Renal cortical epithelial cell (primary cell): ENCODE data around the gene MAOA. TPM values are rescaled to one million over a fixed set of nuclear protein-coding genes. Genes with fewer than 3 reads are reported as not detected.

ENCODE experiments used
- DNase-seq: peaks from one replicate; pipeline ENCODE4 v3.0.0-alpha.2; 2011; ENCODE audit warnings: low read depth
- total RNA-seq: library from RNA; depleted of rRNA; stranded (reverse); fragments of >200 nt; gene quantifications from 2 replicates; pipeline ENCODE4 v1.2.3, GENCODE V29; 2014

The MAOA gene
- total RNA-seq: 9.9 and 137 TPM in 2 replicates

DNA sequence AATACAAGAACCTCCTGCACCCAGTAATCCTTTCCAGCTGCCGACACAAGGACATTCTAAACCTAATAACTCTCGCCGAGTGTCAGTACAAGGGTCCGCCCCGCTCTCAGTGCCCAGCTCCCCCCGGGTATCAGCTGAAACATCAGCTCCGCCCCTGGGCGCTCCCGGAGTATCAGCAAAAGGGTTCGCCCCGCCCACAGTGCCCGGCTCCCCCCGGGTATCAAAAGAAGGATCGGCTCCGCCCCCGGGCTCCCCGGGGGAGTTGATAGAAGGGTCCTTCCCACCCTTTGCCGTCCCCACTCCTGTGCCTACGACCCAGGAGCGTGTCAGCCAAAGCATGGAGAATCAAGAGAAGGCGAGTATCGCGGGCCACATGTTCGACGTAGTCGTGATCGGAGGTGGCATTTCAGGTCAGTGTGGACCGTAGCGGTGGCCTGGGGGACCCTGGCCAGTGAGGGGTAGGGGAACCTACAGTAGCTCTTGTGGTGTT lies at the start of gene MAOA:
Gene MAOA (plus strand): TSS at position 295 of the 490 bp plus-strand sequence. CDS start 43 bp downstream, at position 338.
- DNase-seq: peak; percentile 41

DNA sequence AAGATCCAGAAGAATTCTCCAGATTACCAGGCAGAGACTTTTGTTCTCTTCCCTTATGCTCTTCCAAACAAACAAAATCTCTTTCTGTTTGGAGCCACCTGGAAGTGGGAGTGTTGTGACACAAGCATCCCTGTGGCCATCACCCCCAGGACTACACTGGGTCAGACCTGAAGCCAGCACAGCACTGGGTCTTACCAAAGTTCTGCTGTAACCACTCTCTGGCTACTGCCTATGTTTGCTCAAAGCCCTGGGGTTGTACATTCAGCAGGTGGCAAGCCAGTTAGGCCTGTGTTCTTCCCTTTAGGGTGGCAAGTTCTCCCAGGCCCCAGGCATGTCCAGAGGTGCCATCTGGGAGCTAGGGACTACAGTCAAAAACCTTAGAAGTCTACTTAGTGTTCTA lies 43.7 kb upstream of the MAOA start:
- DNase-seq: no peak

DNA sequence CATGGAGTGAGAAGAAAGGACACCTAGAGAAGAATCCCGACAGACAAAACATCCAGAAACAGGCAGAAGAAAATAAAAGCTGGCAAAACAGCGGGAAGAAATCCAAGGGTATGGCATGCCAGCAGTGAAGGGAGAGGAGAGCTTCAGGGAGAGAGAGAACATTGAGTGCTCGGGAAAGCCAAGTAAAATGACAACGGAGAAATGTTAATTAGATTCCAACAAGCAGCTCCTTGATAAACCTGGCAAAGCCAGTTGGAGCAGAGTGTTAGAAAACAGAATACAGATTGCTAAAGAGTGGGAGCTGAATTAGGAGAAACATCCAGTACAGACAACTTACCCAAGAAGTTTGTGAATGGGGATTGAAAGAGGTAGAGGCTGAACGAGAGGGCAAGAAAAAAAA lies 40.4 kb upstream of the MAOA start:
- no peak for DNase-seq

DNA sequence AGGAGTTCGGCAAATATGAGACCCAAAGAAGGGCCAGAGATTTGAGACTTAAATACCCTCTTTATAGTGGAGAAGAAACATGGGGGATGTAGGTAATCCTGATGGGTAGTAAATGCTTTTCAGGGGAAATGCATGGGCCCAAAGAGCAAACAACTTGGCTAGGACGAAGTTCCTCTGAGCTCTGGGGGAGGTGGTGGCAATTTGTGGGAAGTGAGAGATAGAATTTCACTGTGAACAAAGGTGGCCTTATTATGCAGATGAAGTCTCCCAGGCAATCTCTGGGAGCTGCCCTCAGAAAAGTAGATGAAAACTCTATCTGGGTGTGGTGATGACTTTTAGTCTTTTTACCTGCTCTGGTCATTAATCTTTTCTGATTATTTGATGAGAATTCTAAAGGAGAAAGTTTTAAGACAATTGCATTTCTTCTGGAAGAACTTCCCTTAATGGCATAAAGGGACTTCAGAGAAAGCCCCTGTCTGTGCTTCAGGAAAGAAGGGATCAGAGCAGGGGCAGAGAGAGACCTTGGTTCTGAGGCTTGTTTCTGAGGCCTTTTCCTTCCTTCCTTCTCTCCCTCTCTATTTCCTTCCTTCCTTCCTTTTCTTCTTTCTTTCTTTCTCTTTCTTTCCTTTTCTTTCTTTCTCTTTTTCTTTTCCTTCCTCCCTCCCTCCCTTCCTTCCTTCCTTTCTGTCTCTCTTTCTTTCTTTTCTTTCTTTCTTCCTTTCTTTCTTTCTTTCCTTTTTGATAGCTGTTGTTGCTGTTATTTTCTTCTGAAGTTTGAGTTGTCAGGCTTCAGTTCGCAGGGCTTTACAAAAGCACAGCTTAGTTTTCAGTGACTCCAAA lies 37.5 kb upstream of the MAOA start:
- DNase-seq: no peak

DNA sequence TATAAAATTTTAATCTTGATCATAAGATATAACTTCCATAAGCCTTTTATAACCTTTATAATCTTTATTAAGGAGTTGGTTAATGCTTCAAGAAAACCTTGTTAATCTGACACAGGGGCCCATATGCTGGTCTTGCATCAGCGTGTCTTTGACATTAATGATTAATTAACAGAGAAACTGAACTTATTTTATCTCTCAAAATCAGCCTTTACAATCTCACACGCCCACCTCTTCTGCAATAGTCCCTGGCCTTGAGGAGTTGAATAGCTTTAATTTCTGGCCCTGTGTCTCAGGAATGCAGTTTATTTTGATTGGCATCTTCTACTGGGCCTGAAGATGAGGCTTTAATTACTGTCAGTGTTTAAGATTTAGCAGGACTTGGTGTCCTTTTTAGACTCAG lies 36.2 kb upstream of the MAOA start:
- peak; percentile 30 for DNase-seq

DNA sequence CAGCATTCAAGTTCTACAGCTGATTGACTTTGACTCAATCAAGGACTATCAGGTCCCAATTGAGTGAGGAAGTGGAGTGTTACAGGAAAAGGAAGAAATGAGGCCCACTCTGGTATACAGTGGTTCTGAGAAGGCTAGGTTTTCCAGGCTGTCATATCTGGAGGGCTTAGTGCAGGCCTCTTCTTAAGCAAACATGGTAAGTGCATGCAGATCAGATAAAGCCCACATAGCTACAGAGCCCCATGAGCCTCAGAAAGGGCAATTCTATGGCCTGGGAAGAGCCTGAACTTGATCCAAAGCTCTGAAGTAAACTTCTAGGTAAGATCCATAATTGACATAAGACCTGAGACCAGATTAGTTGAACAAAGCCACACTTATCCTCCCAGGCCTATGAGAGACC lies 29.0 kb upstream of the MAOA start:
- no peak for DNase-seq

DNA sequence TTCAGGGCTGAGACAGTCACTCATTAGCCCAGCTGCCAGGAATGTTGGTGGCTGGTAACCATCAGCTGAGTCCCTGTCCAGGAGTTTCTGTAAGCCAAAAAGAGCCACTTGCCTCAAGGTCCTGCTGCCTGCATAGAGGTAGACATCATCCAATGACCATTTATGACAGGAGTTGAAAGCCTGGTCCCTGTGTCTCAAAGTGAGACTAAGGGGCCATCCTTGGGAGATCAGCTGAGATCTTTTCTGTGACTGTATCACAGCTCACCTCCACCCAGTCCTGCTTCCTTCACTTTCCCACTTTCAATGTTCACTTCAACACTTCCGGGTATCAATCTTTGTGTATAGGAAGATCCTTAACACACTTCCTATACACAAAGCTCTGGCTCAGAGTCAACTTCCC lies 28.4 kb upstream of the MAOA start:
- DNase-seq: no peak

DNA sequence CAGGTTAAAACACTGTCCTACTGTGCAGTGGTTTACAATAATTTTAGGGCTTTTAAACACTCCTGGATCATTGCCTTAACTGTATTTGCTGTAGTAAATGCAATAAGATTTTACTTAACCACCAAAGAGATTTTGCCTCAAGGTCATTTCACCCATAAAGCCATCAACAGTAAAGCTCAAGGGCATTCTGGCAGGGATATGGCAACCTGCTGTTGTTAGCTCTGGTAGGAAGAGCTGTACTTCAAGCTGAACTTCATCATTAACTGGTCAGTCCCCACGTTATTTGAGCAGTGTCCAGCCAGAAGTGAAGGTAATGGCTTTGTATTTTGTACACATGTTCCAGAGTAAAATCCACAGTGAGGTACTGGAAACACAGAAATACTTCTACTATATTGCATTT lies 26.9 kb upstream of the MAOA start:
- no peak for DNase-seq

DNA sequence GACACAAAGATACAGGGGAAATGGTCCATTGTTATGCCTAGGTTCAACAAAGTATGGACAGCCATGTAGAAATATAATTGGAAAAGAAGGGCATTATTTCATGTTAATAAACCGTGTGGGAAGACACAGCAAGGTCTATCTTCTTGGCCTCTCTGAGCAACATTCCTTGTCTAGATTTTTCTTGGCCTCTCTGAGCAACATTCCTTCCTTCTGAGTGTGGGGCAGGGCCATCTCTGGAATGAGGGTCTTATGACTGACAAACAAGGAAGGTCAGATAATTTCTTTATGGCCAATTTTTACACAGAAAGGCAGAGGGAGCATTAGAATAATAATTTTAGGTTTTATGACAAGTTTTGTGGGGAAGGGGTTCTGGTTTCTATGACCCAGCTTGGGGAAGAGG lies 24.3 kb upstream of the MAOA start:
- no peak for DNase-seq

DNA sequence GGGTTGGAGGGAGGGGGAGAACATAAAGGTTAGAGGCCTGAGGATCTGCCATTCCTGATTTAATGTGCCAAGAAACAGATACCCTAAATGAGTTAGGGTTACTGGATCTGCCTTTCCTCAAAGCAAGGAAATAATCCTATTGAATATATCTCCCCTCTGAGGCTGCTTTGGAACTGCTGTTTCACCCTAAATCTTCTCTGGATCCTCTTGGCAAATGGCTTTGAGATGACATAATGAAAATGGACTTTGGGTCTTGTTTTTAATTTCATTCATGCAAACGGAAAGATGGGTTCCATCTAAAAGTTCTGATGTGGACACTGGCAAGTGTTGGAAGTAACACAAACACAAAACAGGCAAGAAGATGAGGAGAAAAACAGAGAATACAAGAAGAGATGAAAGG lies 23.0 kb upstream of the MAOA start:
- DNase-seq: no peak

DNA sequence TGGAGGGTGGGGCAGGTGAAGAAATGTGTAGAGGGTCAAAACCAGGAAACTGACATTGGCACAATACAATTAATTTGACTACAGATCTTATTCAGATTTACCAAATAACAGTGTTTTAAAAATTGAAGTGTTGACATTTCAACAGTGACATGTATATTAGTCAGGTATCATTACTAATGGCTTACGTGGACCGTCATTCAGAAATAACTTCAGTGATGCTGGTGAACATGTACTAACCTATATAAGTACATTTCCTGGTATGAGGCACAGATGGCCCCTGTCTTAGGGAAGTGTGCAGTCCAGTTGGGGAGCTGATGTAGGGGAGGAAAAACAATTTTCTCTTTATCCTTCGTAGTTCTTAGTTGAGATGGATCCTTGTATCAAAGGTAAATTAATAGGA lies 22.3 kb upstream of the MAOA start:
- DNase-seq: no peak

DNA sequence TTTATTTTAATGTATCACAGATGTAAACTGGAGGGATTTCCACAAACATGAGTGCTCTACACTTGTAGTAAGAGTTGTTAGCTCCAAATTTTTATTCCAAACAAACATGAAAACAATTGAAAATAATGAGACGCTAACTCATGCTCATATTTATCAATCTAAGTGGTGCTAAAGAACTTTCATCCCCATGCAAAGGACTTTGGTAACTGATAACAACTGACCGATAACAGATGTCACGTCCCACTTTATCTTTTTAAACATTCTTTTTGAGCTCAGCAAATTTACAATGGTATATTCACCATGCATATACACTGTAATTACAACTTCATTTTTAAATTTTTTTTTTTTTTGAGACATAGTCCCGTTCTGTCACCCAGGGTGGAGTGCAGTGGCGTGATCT lies 15.6 kb upstream of the MAOA start:
- DNase-seq: no peak

DNA sequence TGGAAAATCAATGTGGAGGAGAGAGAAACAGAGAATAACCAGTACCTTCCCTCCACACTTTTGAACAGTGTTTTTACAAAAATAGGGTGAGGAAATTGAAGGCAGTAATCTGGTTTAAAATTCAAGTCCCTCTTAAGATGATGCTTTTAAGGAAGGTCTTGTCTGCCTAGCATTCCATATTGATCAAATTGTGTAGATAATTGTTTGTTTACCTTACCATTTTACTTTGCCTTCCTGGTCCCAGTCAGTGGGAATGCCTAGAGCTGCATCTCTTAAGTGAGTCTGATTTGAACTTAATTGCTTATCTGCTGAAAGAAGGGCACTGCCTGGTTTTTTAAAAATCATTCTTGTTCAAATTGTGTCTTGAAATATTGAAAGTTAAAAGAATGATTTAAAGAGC lies 14.4 kb upstream of the MAOA start:
- no peak for DNase-seq

DNA sequence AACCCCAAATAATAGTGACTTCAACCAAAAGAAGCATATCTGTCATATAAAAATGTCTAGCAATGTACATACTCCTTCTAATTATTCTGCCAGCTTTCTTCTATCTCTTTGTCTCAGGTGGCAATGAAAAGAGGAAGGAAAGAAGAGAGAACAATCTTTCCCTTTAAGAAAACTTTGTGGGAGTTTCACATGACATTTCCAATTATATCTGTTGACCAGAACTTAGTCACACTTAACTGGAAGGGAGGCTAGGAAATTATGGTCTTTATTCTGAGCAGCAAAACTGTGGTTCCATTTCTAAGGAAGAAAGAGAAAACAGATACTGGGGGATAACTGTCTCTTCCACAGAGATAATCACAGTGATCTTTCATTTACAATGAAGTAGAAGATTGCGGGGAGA lies 12.9 kb upstream of the MAOA start:
- DNase-seq: peak; percentile 49

DNA sequence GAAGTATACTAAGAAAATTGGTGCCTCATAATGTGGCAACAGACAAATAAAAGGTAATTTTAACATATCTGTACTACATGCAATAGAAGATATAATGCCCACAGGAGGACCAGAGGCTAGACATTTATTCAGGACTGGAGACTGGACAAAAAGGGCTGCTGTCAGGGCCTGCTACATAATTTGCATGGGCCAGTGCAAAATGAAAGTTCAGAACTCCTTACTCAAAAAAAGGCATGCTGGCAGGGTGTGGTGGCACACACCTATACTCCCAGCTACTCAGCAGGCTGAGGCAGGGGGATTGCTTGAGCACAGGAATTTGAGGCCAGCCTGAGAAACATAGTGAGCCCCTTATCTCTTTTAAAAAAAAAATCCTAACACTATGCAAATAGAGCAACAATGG lies 12.4 kb upstream of the MAOA start:
- no peak for DNase-seq

DNA sequence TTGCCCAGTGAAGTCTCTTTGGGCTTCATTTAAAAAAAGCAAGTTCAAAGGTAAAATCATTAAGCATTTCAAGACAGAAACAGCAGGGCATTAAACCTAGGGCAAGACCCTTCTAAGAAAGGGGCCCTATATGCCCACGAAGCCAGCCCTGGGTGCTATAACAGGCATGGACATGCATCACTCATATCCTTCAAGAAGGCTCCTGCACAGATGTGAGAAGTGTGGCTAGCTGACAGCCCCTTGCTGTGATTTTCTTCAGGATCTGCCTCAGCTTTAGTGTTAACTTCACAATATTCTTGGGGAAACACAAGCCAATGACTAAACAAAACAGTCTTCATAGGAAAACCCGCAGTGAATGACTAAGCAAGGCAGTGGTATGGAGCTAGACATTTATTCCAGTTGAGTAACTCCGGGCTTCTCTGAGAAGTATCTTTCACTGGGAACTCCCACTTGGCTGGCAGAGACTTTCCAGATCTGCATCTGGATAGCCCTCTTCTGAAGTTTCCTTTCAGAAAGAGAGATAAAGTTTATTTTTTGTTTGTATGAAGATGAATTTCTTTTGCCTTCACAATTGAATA lies 11.9 kb upstream of the MAOA start:
- DNase-seq: peak; percentile 93

DNA sequence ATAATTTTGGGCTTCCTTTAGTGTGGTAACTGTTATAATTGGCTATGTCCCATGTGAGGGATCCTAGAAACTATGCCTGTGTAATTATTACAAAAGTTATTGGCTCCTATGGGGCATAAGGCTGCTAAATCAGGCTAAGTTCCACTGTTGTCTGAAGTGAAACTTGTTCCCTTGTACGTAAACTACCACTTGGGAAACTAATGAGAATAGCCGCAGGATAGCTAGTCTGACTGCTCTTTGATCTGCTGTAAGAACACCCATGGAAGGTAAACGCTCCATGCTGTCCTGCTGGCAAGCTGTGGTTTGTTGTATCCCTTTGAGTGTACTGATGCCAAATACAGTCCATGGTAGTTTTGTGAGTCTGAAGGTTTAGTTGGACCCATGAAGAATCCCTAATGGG lies 9.3 kb upstream of the MAOA start:
- no peak for DNase-seq

DNA sequence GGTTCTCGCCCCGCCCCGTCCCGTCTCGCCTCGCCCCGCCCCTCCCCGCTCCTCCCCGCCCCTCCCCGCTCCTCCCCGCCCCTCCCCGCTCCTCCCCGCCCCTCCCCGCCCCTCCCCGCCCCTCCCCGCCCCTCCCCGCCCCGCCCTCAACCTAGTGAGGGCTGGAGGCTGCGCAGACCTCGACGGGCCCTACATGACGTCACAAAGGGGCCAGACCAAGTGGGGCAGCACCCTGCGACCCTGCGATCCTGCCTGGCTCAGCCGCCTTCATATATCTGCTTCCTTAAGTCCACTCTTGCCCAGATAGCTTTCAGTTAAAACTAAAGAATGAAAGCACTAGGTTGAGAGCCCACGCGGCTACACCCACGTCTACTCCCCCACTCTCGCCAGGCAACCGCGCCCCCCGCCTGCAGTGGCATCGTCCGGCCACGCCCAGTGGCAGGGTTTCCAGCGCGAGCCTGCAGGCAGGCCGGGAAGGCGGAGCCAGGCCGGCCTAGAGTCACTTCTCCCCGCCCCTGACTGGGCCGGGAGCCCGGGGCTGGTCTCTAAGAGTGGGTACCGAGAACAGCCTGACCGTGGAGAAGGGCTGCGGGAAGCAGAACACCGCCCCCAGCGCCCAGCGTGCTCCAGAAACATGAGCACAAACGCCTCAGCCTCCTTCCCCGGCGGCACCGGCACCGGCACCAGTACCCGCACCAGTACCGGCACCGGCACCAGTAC lies 1.5 kb upstream of the MAOA start:
- peak; percentile 83 for DNase-seq

DNA sequence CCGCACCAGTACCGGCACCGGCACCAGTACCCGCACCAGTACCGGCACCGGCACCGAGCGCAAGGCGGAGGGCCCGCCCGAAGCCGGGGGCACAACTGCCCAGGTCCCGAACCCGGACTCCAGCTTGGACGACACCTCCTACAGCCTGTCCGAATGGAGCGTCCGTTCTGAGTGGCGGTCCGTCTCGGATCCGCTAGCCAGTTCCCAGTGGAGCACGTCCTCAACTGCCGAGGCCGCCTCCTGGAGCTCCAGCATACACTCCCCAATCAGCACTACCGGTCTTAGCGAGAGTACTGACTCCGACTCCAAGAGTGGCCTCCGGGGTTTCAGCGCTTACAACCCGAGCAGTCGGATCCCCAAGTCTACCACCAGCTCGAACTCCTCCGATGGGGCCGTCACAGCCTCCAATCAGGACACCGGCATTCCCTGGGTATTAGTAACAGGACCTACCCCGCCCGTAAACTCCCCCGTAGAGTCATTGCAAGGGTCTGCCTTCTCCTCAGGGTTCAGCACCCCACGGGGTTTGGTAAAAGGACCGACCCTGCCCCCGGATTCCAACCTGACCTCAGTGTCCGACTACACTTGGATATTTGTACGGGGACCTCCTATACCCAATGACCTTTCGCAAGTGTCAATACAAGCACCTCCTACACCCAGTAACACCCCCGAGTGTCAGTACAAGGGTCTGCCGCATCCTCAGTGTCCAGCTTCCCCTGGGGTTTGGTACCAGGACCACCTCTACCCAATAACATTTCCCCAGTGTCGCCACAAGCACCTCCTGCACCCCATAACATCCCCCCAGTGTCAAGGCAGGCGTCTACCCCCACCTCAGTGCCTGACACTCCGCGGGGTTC lies 721 bp upstream of the MAOA start:
- peak; percentile 27 for DNase-seq

DNA sequence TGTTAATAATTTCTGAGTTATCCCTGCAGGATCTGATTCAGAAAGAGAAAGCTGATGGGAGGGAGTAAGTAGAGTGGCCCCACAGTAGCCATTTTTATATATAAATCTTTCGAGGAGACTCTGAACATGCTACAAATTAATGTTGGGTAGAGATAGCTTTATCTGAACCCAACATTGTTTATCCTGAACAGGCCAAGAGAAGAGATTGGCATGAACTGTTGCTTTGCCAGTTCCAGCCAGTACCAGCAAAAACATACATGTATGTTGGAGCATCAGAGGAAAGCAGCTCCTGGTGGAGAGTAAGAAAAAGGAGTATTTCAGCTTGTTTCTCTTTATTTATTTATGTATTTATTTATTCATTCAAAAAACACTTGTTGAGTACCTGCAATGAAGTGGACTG lies 1.6 kb downstream of the MAOA start:
- no peak for DNase-seq

DNA sequence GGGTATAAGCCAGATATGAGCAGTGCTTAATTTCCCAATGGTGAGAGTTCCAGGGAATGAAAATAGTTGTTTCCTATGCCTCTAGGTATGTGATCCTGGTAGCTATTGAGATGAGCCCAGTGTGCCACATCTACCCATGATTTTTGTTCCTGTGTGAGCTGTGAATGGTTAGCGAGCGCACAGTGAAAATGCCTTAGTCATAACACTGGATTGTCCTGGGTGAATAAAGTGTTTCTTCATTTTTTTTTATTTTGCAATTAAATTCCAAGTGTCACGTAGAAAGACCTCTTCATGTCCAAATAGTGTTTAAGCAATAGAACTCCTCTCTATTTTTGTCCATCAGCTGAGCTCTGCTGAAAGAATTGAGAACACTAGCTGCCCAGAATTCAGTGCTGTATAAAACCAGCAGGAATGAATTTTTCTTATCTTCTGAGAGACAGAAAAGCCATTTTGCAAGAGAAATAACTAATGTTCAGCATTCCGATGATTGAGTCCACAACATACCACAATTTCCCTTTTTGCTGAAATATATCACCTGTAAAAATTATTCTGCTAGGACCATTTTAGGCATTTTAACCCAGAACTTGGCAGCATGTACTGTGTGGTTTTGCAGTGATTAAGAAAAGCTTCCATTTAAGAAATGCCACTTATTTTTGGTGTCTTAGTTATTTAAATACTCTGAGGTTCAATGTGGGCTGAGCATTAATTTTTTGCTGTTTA lies 5.6 kb downstream of the MAOA start:
- peak; percentile 40 for DNase-seq
